Measurements from ENCODE around the gene ADCY7.
A peak's percentile ranks its signal among the peaks of the same experiment; 100 is the strongest.
"Not testable (repeated sequence)": the region's sequence is repeated elsewhere in the genome, so short reads cannot be mapped to it uniquely, and the experiment has no call there.

The ADCY7 gene

GRCh38 chr16:50338371-50339231 lies 72.2 kb downstream of the ADCY7 start:
- DNase-seq (ENCODE audit: low spot score) = no peak

DNA sequence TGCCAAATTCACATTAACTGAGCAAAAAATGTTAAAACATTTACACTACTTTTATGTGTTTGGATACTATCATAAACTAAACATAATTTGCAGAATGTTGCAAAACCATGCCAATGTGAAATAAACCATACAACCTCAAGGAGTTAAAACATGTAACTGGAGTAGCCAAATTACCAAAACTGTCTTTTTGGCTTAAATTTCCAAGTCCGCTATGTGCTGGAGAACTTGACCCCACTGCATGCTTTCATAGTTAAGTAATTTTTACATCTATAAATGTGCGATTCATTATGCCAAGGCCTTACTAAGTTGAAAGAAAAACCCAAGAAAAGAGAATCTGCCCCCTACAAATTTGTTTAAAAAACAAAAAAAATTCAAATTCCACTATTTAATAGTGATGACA lies 74.2 kb downstream of the ADCY7 start:
- DNase-seq (ENCODE audit: low spot score) = no peak

DNA sequence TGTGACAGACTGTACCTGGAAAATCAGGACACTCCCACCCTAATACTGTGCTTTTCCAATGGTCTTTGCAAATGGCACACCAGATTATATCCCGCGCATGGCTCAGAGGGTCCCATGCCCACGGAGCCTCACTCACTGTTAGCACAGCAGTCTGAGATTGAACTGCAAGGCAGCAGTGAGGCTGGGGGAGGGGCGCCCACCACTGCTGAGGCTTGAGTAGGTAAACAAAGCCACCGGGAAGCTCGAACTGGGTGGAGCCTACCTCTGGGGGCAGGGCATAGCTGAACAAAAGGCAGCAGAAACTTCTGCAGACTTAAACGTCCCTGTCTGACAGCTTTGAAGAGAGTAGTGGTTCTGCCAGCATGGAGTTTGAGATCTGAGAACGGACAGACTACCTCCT lies 77.2 kb downstream of the ADCY7 start:
- DNase-seq (ENCODE audit: low spot score) = not testable (repeated sequence)

DNA sequence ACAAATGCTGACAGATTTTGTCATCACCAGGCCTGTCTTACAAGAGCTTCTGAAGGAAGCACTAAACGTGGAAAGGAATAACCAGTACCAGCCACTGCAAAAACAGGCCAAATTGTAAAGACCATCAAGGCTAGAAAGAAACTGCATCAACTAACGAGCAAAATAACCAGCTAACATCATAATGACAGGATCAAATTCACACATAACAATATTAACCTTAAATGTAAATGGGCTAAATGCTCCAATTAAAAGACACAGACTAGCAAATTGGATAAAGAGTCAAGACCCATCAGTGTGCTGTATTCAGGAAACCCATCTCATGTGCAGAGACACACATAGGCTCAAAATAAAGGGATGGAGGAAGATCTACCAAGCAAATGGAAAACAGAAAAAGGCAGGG lies 78.9 kb downstream of the ADCY7 start:
- DNase-seq (ENCODE audit: low spot score) = not testable (repeated sequence)

GRCh38 chr16:50351116-50351515 lies 84.8 kb downstream of the ADCY7 start:
- DNase-seq (ENCODE audit: low spot score) = no peak

DNA sequence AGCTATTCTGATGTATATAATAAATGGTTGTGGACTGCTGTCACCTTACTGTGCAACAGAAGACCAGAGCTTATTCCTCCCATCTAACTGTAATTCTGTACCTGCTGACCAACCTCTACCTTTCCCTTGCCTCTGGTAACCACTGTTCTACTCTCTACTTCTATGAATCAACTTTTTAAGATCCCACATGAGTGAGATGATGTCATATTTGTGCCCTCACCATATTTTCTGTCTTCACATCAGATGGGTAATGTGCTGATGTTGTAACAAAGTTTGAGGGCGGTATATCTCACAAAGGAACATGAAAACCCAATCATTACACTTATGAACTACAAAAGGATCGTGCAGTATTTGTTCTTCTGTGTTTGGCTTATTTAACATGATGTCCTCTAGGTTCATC lies 85.6 kb downstream of the ADCY7 start:
- no peak for DNase-seq (ENCODE audit: low spot score)

- no peak for DNase-seq (ENCODE audit: low spot score)
Observed at GRCh38 chr16:50354082-50354481, 87.7 kb downstream of the ADCY7 start.

DNA sequence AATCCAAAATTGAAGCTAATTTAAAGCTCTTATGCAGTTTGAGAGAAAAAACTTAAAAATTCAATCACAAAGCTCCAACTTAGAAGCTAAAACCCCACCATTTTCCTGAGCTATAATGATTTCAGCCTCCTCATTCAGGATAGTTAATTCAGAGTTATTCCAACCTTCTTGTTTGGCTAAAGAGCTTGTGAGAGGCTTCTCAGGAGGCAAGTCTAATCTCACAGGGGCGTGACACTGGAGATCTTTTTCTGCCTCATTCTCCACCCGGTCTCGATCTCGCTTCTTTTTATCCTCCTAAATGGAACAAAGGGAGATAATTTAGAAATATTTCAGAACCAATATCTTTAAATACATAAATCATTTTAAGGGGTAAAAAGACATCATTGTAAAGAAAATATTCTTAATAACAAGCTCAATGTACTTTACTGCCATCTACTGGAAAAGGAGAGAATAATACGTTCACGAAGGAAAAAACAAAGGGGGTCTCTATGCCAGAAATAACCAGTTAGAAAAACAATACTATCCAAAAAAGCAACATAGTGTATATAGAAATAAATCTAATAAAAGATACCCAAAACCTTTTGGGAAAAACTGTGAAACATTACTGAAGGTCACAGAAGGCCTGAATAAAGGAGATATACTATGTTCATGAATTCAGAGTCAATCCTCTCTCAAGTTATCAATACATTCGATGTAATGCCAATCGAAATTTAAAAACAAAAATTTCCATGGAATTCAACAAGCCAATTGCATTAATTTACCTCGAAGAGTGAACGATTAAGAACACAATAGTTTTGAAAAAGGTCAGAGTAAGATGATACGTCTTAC lies 88.5 kb downstream of the ADCY7 start:
- peak; percentile 48 for DNase-seq (ENCODE audit: low spot score)

- no peak for DNase-seq (ENCODE audit: low spot score)
Observed at GRCh38 chr16:50359626-50360025, 93.3 kb downstream of the ADCY7 start.

GRCh38 chr16:50360033-50360778 lies 93.9 kb downstream of the ADCY7 start:
- DNase-seq (ENCODE audit: low spot score) = no peak

DNA sequence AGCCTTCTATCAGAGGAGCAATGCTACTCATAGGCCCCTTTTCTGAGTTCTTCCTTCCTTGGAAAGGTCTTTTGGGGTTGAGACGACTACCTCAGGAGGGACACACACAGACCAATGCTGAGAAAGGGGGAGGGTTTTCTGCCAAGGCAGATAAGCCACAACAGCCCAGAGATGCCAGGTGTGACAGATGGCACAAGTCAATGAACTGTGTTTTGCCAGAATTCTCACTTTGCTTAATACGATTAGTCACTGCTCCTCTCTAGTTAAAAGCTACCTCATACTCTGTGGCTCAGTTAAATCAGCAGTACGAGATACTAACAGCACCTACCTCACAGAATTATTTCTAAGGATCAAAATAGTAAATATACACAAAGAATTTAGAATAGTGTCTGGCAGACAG lies 94.4 kb downstream of the ADCY7 start:
- no peak for DNase-seq (ENCODE audit: low spot score)

GRCh38 chr16:50363656-50364055 lies 97.3 kb downstream of the ADCY7 start:
- DNase-seq (ENCODE audit: low spot score) = no peak

DNA sequence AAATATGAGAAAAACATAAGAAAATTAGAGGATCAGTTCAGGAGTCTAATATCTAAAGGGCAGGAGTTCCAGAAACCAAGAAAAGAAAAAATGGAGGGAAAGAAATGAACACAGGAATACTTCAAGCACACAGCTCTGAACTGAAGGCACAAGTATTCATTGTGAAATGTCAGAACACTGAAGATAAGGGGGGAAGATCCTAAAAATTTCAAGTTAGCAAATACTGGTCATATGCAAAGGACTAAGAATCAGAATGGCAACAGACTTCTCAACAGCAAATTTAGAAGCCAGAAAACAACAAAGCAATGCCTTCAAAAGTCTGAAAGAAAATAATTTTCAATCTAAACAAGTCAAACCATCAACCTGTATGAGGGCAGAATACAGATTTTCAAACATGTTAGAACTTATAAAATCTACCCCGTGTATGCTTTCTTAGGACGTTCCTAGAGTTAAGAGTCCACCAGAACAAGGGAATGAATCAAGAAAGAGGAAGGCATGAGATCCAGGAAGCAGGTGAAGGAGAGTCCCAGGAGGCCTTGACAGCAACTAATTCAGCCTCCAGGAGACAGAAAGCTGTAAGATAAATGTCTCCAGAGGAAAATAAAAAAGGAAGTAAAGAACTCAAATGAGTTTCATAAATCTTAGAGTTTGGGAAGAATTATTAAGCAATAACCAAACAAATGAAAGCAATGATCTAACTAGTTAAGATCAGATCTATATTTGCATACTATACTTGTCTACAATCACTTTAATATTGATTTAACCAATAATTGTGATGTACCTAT lies 99.6 kb downstream of the ADCY7 start:
- peak; percentile 34 for DNase-seq (ENCODE audit: low spot score)

All from NAMALWA (cell line).